Breast epithelium (tissue), 3 donors: ENCODE data around the gene PRIMA1.

Experiments
- POLR2A ChIP-seq: fragments of 450-650 bp; IDR thresholded peaks from one replicate; pipeline ENCODE4 v1.6.1; 2016; ENCODE audit warnings: antibody characterized with exemption, mild to moderate bottlenecking, moderate library complexity
- POLR2AphosphoS5 ChIP-seq, 3 donors: sonication (generic); formaldehyde crosslinking; IDR thresholded peaks; one replicate each; pipeline ENCODE4 v1.6.1; 2017; ENCODE audit warnings: antibody characterized with exemption in 3 of 3
- TF ChIP-seq, protein P1 (sequence below), 3 donors: fragments of 450-650 bp; IDR thresholded peaks; one replicate each; pipeline ENCODE4 v1.5.1; 2016 to 2017; ENCODE audit warnings: antibody characterized with exemption in 3 of 3, mild to moderate bottlenecking in 3 of 3, moderate library complexity in 3 of 3

DNA sequence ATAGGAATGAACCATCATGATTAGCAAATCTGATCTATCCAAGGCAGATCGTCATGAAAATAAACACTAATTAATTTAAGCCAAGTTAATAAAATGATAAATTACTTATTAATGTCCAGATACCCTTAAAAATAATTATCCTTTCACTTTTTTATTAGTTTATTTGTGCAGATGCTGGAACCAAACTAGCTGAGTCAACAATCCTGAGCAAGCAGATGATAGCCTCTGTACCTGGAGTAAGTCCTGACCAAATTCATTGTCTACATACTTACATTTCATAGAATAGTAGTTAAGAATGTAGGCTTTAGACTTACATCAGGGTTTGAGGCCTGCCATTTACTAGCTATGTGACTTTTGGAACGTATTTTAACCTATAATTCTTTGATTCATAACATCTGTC lies 105.8 kb downstream of the PRIMA1 start:
- TF ChIP-seq, protein P1, sequence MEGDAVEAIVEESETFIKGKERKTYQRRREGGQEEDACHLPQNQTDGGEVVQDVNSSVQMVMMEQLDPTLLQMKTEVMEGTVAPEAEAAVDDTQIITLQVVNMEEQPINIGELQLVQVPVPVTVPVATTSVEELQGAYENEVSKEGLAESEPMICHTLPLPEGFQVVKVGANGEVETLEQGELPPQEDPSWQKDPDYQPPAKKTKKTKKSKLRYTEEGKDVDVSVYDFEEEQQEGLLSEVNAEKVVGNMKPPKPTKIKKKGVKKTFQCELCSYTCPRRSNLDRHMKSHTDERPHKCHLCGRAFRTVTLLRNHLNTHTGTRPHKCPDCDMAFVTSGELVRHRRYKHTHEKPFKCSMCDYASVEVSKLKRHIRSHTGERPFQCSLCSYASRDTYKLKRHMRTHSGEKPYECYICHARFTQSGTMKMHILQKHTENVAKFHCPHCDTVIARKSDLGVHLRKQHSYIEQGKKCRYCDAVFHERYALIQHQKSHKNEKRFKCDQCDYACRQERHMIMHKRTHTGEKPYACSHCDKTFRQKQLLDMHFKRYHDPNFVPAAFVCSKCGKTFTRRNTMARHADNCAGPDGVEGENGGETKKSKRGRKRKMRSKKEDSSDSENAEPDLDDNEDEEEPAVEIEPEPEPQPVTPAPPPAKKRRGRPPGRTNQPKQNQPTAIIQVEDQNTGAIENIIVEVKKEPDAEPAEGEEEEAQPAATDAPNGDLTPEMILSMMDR (IDR thresholded peaks at IDR 0.05) = no peak
- no peak for TF ChIP-seq POLR2AphosphoS5 (IDR thresholded peaks at IDR 0.05)
- no peak for TF ChIP-seq POLR2A
